Measurements from ENCODE around the gene PRR12.

DNA sequence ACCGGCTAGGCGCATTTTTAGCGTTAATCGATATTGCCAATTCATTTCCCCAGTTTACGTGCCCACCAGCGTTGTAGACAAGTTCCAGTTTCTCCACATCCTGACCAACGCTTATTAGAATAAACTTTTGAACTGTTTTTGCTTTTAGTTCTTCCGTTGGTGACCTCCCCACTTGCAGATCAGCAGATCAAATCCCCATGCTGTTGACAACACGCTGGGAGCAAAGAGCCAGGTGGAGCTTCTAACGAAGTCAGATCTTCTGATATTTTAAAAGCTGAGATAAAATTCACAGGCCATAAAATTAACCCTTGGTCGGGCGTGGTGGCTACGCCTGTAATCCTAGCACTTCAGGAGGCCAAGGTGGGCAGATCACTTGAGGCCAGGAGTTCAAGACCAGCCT is 41.9 kb upstream of the PRR12 start:
- TF ChIP-seq, protein P1, sequence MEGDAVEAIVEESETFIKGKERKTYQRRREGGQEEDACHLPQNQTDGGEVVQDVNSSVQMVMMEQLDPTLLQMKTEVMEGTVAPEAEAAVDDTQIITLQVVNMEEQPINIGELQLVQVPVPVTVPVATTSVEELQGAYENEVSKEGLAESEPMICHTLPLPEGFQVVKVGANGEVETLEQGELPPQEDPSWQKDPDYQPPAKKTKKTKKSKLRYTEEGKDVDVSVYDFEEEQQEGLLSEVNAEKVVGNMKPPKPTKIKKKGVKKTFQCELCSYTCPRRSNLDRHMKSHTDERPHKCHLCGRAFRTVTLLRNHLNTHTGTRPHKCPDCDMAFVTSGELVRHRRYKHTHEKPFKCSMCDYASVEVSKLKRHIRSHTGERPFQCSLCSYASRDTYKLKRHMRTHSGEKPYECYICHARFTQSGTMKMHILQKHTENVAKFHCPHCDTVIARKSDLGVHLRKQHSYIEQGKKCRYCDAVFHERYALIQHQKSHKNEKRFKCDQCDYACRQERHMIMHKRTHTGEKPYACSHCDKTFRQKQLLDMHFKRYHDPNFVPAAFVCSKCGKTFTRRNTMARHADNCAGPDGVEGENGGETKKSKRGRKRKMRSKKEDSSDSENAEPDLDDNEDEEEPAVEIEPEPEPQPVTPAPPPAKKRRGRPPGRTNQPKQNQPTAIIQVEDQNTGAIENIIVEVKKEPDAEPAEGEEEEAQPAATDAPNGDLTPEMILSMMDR (IDR thresholded peaks at IDR 0.05): no peak
- TF ChIP-seq POLR2A (IDR thresholded peaks at IDR 0.05): no peak
